ENCODE data around the gene CGGBP1. TPM values are rescaled to one million over a fixed set of nuclear protein-coding genes. Genes with fewer than 3 reads are reported as not detected.
A peak's percentile ranks its signal among the peaks of the same experiment; 100 is the strongest.

Gene CGGBP1
- total RNA-seq, 2 donors from 2014 or later: 48.9 to 57.6 TPM

- no peak overlapping the region for H3K27ac ChIP-seq
- intact Hi-C loops (cut with DNase I): no loop called here
- H3K4me1 ChIP-seq (replicated peaks): no peaks in the 10 kb centered on the region
- WGBS: 35% methylated on average over 2 of the region's 2 CpGs
- H3K9me3 ChIP-seq: no peaks in the 10 kb centered on the region
- H3K27me3 ChIP-seq (replicated peaks; ENCODE audit: insufficient read depth): no peaks in the 10 kb centered on the region
- no peak for DNase-seq (ENCODE audit: low spot score)
- no peaks in the 10 kb centered on the region for H3K36me3 ChIP-seq
- no peak overlapping the region for H3K4me3 ChIP-seq
- TF ChIP-seq POLR2AphosphoS5 (IDR thresholded peaks at IDR 0.05) (no peak), POLR2A (IDR thresholded peaks at IDR 0.05) (no peak)
These were observed 16.7 kb upstream of the CGGBP1 start for GRCh38 chr3:88075497-88075896.

- intact Hi-C loops (cut with DNase I): no loop called here
- 78% methylated on average over 2 of the region's 2 CpGs for WGBS
- H3K27me3 ChIP-seq (replicated peaks; ENCODE audit: insufficient read depth): no peaks in the 10 kb centered on the region
- no peak for TF ChIP-seq POLR2AphosphoS5 (IDR thresholded peaks at IDR 0.05)
- TF ChIP-seq, protein P1, sequence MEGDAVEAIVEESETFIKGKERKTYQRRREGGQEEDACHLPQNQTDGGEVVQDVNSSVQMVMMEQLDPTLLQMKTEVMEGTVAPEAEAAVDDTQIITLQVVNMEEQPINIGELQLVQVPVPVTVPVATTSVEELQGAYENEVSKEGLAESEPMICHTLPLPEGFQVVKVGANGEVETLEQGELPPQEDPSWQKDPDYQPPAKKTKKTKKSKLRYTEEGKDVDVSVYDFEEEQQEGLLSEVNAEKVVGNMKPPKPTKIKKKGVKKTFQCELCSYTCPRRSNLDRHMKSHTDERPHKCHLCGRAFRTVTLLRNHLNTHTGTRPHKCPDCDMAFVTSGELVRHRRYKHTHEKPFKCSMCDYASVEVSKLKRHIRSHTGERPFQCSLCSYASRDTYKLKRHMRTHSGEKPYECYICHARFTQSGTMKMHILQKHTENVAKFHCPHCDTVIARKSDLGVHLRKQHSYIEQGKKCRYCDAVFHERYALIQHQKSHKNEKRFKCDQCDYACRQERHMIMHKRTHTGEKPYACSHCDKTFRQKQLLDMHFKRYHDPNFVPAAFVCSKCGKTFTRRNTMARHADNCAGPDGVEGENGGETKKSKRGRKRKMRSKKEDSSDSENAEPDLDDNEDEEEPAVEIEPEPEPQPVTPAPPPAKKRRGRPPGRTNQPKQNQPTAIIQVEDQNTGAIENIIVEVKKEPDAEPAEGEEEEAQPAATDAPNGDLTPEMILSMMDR (IDR thresholded peaks at IDR 0.05): no peak
- TF ChIP-seq POLR2A (IDR thresholded peaks at IDR 0.05): no peak
- H3K4me1 ChIP-seq (replicated peaks): no peaks in the 10 kb centered on the region
- H3K36me3 ChIP-seq: no peaks in the 10 kb centered on the region
- H3K27ac ChIP-seq: no peak overlapping the region
- DNase-seq (ENCODE audit: low spot score): no peak
- no peak overlapping the region for H3K4me3 ChIP-seq
- no peaks in the 10 kb centered on the region for H3K9me3 ChIP-seq
These were observed 16.3 kb upstream of the CGGBP1 start for GRCh38 chr3:88075072-88075471.

- Histone ChIP-seq H3K4me3 (no peak overlapping the region), H3K36me3 (no peaks in the 10 kb centered on the region), H3K27me3 (replicated peaks; ENCODE audit: insufficient read depth) (no peaks in the 10 kb centered on the region), H3K4me1 (replicated peaks) (no peaks in the 10 kb centered on the region), H3K27ac (no peak overlapping the region), H3K9me3 (no peaks in the 10 kb centered on the region)
- no peak for TF ChIP-seq POLR2AphosphoS5 (IDR thresholded peaks at IDR 0.05)
- TF ChIP-seq, protein P1 (IDR thresholded peaks at IDR 0.05): no peak
- no peak for TF ChIP-seq POLR2A (IDR thresholded peaks at IDR 0.05)
- DNase-seq (ENCODE audit: low spot score): no peak
- intact Hi-C loops (cut with DNase I): no loop called here
- 14% methylated on average over 1 of the region's 1 CpG for WGBS
These were observed 2.9 kb upstream of the CGGBP1 start for GRCh38 chr3:88061746-88062145.

DNA sequence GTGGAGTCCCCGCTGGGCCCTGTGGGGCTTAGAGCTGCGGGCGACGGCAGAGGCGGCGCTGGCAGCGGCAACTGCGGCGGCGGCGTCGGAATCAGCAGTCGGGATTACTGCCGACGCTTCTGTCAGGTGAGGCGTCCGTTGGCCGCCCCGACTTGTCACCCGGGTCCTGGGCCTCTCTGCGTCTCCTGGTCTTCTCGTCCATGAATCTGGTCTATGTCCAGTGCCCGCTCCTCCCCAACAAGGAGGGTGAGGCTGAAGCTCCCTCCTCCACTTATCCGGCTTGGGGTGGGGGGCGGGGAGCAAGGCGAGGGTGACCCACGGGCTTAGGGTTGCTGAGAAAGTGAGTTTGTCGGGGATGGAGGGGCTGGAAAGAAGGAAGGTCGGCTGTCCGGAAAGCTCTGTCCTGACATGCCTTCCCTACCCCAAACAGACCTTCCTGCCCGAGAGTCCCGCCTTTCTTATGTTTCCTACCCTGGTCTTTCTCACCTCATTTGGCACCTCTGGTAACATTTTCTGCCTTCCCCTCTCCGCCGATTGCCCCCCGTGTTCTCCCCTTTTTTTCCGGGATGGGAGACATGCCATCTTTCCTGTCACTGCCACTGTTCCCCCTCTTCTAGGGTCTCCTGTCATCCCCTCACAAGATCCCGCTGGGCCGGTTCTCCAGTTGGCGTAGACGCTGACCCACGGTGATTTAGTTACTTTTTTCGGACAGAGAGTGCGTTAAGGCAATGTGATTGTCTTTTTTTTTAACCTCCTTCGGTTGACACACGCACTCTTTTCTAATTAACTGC, 770 bp upstream of the CGGBP1 start:
- peak overlapping the region; percentile 94 to 98 for H3K27ac ChIP-seq
- DNase-seq (ENCODE audit: low spot score): peak; percentile 39
- no peaks in the 10 kb centered on the region for H3K36me3 ChIP-seq
- 1% methylated on average over 45 of the region's 45 CpGs for WGBS
- H3K9me3 ChIP-seq: no peaks in the 10 kb centered on the region
- TF ChIP-seq POLR2AphosphoS5 (IDR thresholded peaks at IDR 0.05): no peak
- TF ChIP-seq POLR2A (IDR thresholded peaks at IDR 0.05): no peak
- TF ChIP-seq, protein P1 (IDR thresholded peaks at IDR 0.05): no peak
- H3K4me3 ChIP-seq: peak overlapping the region; percentile 90 to 93
- intact Hi-C loops (cut with DNase I): loop anchor here (1.0 to 10.0 kb wide), 2 partner anchors 55 to 90 kb away; partner anchors contain the start of gene C3orf38
- H3K27me3 ChIP-seq (replicated peaks; ENCODE audit: insufficient read depth): no peaks in the 10 kb centered on the region
- no peaks in the 10 kb centered on the region for H3K4me1 ChIP-seq (replicated peaks)

DNA sequence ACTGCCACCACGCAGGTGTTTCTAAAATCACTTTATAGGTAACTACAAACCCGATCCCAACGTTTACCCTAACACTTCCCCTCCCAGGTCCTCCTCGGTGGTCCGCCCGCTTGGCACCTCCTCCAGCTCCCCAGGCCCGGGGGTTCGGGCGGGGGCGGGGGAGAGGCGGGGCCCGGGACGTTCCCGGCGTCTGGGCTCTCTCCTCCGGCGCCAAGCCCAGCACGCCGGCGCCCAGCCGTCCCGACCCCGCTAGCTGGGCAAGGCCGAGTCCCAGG, 562 bp downstream of the CGGBP1 start:
- H3K4me3 ChIP-seq: peak overlapping the region; percentile 90 to 93
- no peaks in the 10 kb centered on the region for H3K36me3 ChIP-seq
- DNase-seq (ENCODE audit: low spot score): no peak
- peak overlapping the region; percentile 94 to 98 for H3K27ac ChIP-seq
- H3K4me1 ChIP-seq (replicated peaks): no peaks in the 10 kb centered on the region
- TF ChIP-seq, protein P1 (IDR thresholded peaks at IDR 0.05): no peak
- TF ChIP-seq POLR2AphosphoS5 (IDR thresholded peaks at IDR 0.05): no peak
- no peak for TF ChIP-seq POLR2A (IDR thresholded peaks at IDR 0.05)
- WGBS: under 1% methylated on average over 18 of the region's 24 CpGs
- H3K27me3 ChIP-seq (replicated peaks; ENCODE audit: insufficient read depth): no peaks in the 10 kb centered on the region
- intact Hi-C loops (cut with DNase I): loop anchor here (10.0 kb wide), 1 partner anchor 57 kb away; no protein-coding TSS in a partner anchor
- H3K9me3 ChIP-seq: no peaks in the 10 kb centered on the region
